Body of pancreas (tissue), 4 donors: Measurements from ENCODE around the gene DCUN1D1. TPM values are rescaled to one million over a fixed set of nuclear protein-coding genes. Genes with fewer than 3 reads are reported as not detected.

Experiments
- ATAC-seq: fragments of 150-250 bp; one replicate; pipeline ENCODE4 v1.9.1; 2016
- DNase-seq, 4 donors: peaks; one replicate each; pipeline ENCODE4 v3.0.0-alpha.2; 2019
- H3K27ac ChIP-seq, 4 donors: fragments of 200-600 bp; sonication (generic); 1 replicate in 3 of 4; 2 replicates in 1 of 4; pipeline versions ENCODE4 v1.5.1 to v1.6.1; 2016 to 2019; ENCODE audit warnings: mild to moderate bottlenecking in 1 of 4, mixed read lengths in 1 of 4, moderate library complexity in 1 of 4
- H3K27me3 ChIP-seq, 2 donors: fragments of 200-600 bp; sonication (generic); one replicate each; pipeline ENCODE4 v1.6.0; 2016; ENCODE audit warnings: mild to moderate bottlenecking in 1 of 2
- H3K36me3 ChIP-seq, 2 donors: fragments of 200-600 bp; sonication (generic); replicated peaks in 1 of 2; 2 replicates each; pipeline ENCODE4 v1.5.1; 2016; ENCODE audit warnings: low read depth in 2 of 2; ENCODE audit not compliant: insufficient read depth in 1 of 2
- H3K4me1 ChIP-seq: fragments of 200-600 bp; sonication (generic); one replicate; pipeline ENCODE4 v1.6.0; 2016
- H3K4me3 ChIP-seq, 2 donors: fragments of 200-600 bp; sonication (generic); 1 replicate in 1 of 2; 2 replicates in 1 of 2; pipeline ENCODE4 v1.5.1; 2016 to 2019
- H3K9me3 ChIP-seq, 3 donors: fragments of 200-600 bp; sonication (generic); 1 replicate in 2 of 3; 2 replicates in 1 of 3; pipeline ENCODE4 v1.5.1; 2016
- POLR2A ChIP-seq, 3 donors: fragments of 450-650 bp; IDR thresholded peaks; one replicate each; pipeline ENCODE4 v1.6.1; 2016; ENCODE audit warnings: antibody characterized with exemption in 3 of 3, mild to moderate bottlenecking in 2 of 3
- WGBS, 2 donors: methylation state at CpG; one replicate each; pipeline ENCODE4 v1.1.5; 2017; 5-methylcytosine and 5-hydroxymethylcytosine counted together
- intact Hi-C: fragments of 100-400 bp; cut with DNase I; formaldehyde crosslinking; loops from one replicate; pipeline ENCODE4 v1.15.1; 2023
- total RNA-seq, 2 donors: library from RNA; depleted of rRNA; stranded (reverse); fragments of >200 nt; gene quantifications; one replicate each; pipeline ENCODE4 v1.1.0, GENCODE V29; 2016
- TF ChIP-seq, protein P1 (sequence below), 7 experiments: fragments of 450-650 bp in 4 of 7; fragments of 200-600 bp in 3 of 7; sonication (generic) in 3 of 7; IDR thresholded peaks; one replicate each; pipeline ENCODE4 v1.5.1; 2016 to 2019; ENCODE audit warnings: antibody characterized with exemption in 7 of 7

The DCUN1D1 gene
- total RNA-seq, 2 donors from 2014 or later = 4.6 to 10.9 TPM

DNA sequence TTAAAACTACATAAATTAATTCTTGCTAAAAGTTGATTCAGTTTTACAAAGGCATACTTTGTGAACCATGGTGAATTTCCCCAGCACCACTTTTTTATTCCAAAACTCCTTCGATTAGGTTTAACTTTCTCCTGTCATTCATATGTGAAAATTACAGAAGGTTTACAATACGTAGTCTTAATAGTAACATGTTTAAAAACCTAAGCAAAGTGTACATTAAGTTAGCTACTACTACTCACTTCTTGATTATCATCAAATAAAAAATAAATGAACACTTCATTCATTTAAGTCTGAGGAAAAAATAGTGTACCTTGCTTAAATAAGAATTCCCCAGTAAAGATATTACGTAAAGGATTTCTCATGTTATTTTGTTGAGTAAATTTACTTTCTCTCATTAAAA is 38.6 kb downstream of the DCUN1D1 start:
- peaks cover 0 to 7% of the 10 kb centered on the region in 2 donors for H3K36me3 ChIP-seq
- ATAC-seq = no peak
- H3K27me3 ChIP-seq = no peaks in the 10 kb centered on the region
- 97 to 98% methylated on average over 3 of the region's 3 CpGs for WGBS, 2 donors
- H3K9me3 ChIP-seq = no peaks in the 10 kb centered on the region
- H3K27ac ChIP-seq = no peak overlapping the region
- TF ChIP-seq, protein P1, sequence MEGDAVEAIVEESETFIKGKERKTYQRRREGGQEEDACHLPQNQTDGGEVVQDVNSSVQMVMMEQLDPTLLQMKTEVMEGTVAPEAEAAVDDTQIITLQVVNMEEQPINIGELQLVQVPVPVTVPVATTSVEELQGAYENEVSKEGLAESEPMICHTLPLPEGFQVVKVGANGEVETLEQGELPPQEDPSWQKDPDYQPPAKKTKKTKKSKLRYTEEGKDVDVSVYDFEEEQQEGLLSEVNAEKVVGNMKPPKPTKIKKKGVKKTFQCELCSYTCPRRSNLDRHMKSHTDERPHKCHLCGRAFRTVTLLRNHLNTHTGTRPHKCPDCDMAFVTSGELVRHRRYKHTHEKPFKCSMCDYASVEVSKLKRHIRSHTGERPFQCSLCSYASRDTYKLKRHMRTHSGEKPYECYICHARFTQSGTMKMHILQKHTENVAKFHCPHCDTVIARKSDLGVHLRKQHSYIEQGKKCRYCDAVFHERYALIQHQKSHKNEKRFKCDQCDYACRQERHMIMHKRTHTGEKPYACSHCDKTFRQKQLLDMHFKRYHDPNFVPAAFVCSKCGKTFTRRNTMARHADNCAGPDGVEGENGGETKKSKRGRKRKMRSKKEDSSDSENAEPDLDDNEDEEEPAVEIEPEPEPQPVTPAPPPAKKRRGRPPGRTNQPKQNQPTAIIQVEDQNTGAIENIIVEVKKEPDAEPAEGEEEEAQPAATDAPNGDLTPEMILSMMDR (IDR thresholded peaks at IDR 0.05) = no peak
- TF ChIP-seq POLR2A (IDR thresholded peaks at IDR 0.05) = no peak
- H3K4me1 ChIP-seq = no peaks in the 10 kb centered on the region
- no peak overlapping the region for H3K4me3 ChIP-seq
- no peak for DNase-seq
- intact Hi-C loops = no loop called here

DNA sequence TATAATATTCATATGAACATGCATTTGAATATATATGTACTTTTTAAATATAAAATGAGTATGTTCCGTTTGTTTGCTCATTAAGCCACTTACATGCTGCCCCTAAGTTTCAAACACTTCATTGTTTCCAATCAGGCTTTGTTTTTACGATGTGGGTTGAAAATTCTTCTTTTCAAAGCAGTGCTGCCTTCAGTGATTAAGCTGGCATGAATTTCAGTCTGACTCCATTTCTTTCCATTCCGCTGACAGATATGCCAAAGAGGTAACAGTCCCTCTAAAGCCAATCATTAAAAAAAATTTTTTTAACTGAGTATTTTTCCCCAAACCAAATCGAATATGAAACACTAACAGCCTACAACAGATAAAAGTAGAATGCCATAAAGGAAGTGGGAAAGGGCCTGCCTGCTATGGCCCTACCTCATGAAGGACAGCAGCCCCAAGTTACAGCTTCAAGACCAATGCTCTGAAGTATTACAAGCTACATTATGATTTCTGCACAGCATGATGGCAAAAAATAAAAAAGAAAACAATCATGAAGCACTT is 40.0 kb downstream of the DCUN1D1 start:
- no peaks in the 10 kb centered on the region for H3K9me3 ChIP-seq
- 85 to 87% methylated on average over 4 of the region's 4 CpGs for WGBS, 2 donors
- H3K4me1 ChIP-seq = no peaks in the 10 kb centered on the region
- TF ChIP-seq, protein P1 (IDR thresholded peaks at IDR 0.05) = no peak
- no peak for TF ChIP-seq POLR2A (IDR thresholded peaks at IDR 0.05)
- intact Hi-C loops = no loop called here
- DNase-seq (no peak), ATAC-seq (no peak)
- no peak overlapping the region for H3K27ac ChIP-seq
- H3K36me3 ChIP-seq = no peaks in the 10 kb centered on the region
- no peak overlapping the region for H3K4me3 ChIP-seq
- no peaks in the 10 kb centered on the region for H3K27me3 ChIP-seq

DNA sequence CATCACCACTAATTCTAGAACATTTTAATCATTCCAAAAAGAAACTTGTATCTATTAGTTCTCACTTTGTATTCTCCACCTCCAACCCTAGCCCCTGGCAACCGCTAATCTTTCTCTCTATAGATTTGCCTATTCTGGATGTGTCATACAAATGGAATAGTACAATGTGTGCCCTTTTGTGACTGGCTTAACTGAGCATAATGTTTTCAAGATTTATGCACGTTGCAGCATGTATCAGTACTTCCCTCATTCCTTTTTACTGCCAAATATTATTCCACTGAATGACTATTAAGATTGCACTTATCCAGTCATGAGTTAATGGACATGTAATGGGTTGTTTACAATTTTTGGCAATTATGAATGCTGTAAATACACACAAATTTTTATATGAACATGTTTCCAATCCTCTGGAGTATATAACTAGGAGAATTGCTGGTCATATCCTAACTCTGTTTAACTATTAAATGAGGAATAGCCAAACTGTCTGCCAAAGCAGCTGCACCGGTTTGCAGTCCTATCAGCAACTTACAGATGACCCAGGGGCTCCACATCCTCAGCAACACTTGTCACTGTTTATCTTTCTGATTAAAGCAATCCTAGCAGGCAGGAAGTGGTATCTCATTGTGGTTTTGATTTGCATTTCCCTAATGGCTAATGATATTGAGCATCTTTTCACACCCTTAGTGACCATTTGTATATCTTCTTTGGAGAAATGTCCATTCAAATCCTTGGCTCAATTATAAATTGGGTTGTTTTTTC is 42.9 kb downstream of the DCUN1D1 start:
- Histone ChIP-seq H3K36me3 (no peaks in the 10 kb centered on the region), H3K27me3 (no peaks in the 10 kb centered on the region), H3K4me3 (no peak overlapping the region), H3K27ac (no peak overlapping the region), H3K9me3 (no peaks in the 10 kb centered on the region), H3K4me1 (no peaks in the 10 kb centered on the region)
- intact Hi-C loops = no loop called here
- TF ChIP-seq POLR2A (IDR thresholded peaks at IDR 0.05) = no peak
- TF ChIP-seq, protein P1 (IDR thresholded peaks at IDR 0.05) = no peak
- DNase-seq = no peak
- no peak for ATAC-seq
- 80 to 82% methylated on average over 3 of the region's 3 CpGs for WGBS, 2 donors

DNA sequence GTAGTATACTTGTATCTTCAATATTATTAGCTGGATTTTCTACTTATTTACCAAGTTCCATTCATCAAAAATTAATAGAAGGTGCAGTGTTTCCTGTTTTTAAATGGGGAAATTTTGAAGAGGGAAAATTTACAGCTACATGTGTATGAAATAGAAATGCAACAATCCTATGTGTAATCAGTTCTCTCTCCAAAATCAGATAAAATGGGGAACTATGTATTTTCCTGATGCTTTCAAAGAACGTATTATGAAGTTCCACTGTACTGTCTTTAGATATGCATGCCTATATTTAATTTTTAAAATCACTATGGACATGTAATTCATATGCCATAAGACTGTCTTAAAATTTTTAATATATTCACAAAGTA is 43.4 kb downstream of the DCUN1D1 start:
- Histone ChIP-seq H3K36me3 (no peaks in the 10 kb centered on the region), H3K4me3 (no peak overlapping the region), H3K9me3 (no peaks in the 10 kb centered on the region), H3K27ac (no peak overlapping the region), H3K27me3 (no peaks in the 10 kb centered on the region), H3K4me1 (no peaks in the 10 kb centered on the region)
- TF ChIP-seq, protein P1 (IDR thresholded peaks at IDR 0.05) = no peak
- TF ChIP-seq POLR2A (IDR thresholded peaks at IDR 0.05) = no peak
- intact Hi-C loops = no loop called here
- no peak for DNase-seq
- no peak for ATAC-seq
- WGBS, 2 donors = 70 to 83% methylated on average over 1 of the region's 1 CpG
